ENCODE measurements around the gene TAF13.

DNA sequence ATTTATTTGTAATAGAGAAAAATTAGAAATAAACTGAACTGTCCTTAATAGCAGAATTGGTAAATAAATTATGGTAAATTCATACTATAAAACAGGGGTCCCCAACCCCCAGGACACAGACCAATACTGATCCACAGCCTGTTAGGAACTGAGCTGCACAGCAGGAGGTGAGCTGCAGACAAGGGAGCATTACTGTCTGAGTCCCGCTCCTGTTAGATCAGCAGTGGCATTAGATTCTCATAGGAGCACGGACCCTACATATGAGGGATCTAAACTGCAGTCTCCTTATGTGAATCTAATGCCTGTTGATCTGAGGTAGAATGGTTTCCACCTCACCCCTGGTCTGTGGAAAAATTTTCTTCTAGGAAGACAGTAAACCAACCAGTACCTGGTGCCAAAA lies 41.4 kb downstream of the TAF13 start:
- no peak for TF ChIP-seq CTCF (IDR thresholded peaks at IDR 0.05)
- no peak for TF ChIP-seq EP300 (IDR thresholded peaks at IDR 0.05)
- TF ChIP-seq POLR2A (IDR thresholded peaks at IDR 0.05), result no peak
